HUDEP-2 (cell line): ENCODE results near the gene GABRQ.

ENCODE experiments used
- DNase-seq, 76 experiments: peaks; one replicate each; lab custom pipeline; 2025; ENCODE audit not compliant: unreplicated experiment in 76 of 76; lab: John Stamatoyannopoulos, UW

GABRQ gene

GRCh38 chrX:152637649-152638442 is at the start of gene GABRQ:
Gene GABRQ, plus strand, starts transcription at chrX:152637895. Its CDS starts 308 bp downstream, at chrX:152638203.
- DNase-seq, result peak in 42 of 76 experiments; percentile 0 to 54 (median 12)

DNA sequence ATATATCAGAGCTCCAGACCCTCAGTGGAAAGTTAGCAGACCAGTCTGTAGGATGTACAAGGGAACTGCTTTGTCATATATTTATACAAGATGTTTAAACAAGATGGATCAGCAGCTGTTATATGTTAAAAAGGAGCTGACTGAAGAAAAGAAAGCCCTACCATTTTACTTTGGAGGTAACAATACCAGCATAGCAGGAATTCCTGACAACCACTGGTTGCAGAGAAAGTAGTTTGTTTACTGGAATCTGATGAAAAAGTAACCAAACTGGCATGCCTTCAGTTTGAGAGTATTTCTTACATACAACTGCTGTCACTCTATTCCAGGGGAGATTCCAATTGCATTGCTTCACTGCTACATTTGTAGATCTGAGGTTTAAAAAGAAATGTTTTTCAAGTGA is 49.5 kb upstream of the GABRQ start:
- DNase-seq, result no peak

DNA sequence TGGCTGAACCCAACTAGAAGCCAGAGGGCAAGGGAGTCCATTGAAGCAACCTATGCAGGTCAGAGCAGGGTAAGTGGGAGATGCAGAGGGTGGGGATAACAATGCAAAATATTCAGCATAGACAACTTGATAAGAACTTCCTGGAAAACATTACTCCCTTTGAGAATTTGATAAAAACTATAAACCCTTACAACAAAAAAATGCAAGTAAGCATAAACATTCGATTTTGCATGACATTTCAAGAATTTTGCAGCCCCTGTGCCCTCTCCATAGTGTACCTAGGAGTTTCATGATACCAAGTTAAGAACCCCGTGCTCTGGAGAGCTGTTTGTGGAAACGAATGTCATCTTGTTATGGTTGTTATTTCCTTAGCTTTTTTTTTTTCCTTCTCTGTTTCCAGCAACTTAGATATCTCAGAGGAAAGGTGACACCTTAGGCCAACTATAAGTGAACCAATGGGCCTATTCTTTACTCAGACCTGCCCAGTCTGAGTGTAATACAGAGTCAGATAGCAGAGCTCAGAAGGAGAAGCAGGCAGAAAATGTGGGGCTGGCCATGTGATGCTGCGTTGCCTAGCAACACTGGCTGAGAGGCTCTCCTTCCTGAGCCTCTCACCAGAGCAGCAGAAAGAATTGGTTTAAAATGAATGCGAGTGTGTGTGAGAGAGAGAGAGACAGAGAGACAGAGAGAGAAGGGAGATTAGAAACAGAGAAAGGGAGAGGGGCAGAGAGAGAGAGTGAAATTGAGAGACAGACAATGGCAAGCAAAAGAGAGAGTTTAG is 36.7 kb upstream of the GABRQ start:
- no peak for DNase-seq

GRCh38 chrX:152601848-152602616 is 35.7 kb upstream of the GABRQ start:
- DNase-seq, result peak in 11 of 76 experiments; percentile 0 to 6 (median 1)

DNA sequence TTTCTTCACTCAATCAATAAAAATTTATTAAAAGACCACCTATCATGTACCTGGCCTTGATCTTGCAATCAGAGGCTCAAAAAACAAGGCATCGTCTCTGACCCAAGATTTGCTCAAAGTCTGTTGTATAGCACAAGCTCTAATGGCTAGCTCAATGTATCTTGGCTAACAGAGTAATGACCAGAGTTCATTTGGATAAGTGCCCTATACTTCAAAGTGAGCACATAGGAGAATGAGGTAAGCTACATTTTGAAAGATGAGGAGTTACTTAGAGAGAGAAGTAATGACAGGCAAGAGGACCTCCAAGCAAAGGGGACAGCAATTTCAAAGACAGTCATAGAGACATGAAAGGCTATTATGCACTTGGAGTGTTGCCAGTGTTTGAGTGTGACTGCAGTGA is 22.9 kb upstream of the GABRQ start:
- no peak for DNase-seq

DNA sequence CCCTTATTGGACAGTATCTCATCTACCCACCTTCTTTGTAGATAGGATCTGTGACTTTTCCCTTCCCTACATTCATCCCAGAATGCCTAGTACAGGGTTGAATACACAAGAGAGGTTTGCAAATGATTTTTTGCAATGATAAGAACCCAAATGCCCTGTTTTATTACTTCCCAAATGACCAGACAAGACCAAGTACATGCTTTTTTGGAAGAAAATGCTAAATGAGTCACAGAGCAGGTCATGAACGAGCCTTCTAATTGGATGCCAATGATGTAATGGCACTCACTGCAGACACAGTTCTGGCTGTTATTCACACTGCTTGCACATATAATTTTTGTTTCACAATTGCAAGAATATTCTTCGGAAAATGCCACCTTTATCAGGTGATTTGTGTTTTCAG is 17.8 kb upstream of the GABRQ start:
- no peak for DNase-seq

- DNase-seq, result peak in 18 of 76 experiments; percentile 0 to 26 (median 6)
Observed at GRCh38 chrX:152632445-152633097, 5.1 kb upstream of the GABRQ start.

DNA sequence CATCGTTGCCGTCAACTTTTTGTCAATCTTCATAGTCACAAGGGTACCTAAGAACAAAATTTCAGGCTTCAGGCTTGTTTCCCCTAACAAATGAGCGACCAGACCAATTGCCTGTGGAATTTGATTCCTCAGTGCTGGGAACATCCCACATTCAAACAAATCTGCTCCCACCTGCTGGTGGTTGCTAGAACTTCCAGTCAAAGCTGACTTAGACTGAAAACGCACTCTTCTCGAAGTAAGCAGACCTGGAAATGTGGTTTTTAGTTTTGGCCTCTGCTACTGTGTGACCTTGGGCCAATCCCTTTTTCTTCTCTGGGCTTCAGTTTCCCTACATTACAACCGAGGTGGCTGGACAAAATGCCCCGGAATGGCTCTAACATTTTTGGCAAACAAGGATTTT is 1.8 kb upstream of the GABRQ start:
- peak in 4 of 76 experiments; percentile 0 to 7 (median 2) for DNase-seq

DNA sequence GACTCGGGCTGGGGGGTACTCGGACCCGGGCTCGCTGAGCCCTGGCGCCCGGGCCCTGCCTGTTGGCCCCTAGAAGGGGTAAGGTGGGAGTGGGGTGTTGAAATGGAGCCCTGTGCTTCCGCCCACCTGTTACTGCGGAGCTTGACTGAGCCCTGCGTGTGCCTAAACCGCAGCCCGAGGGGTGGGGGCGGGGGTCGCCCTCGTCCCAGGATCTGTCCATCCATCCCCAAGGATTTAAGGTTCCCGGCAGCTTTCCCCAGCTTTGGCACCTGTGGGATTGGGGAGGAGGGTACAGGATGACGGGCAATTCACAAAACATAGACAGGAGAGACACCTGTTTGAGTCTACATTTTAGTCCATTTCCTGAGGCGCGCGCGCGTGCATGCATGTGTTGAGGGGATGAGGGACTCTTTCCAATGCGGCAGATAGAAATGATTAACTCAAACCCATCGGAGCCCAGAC is 779 bp downstream of the GABRQ start:
- DNase-seq, result no peak

DNA sequence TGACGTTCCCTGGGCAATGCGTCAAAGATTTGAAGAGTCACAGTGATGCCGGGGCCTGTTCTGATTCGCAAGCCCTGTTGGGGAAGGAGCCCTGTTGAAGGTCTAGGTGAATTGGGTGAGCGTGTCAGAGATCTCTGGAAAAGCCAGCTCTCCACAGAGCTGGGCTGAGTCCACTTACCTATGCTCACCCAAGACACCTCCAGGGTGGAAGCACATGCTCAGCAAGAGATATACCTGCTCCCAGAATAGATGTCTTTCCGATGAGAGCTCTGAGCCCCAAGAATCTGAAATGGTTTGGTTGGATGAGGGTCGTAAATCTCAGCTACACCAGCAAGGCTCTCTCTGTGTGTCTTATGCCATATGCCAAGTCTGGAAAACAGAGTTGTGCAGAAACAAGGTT is 1.7 kb downstream of the GABRQ start:
- DNase-seq, result no peak

DNA sequence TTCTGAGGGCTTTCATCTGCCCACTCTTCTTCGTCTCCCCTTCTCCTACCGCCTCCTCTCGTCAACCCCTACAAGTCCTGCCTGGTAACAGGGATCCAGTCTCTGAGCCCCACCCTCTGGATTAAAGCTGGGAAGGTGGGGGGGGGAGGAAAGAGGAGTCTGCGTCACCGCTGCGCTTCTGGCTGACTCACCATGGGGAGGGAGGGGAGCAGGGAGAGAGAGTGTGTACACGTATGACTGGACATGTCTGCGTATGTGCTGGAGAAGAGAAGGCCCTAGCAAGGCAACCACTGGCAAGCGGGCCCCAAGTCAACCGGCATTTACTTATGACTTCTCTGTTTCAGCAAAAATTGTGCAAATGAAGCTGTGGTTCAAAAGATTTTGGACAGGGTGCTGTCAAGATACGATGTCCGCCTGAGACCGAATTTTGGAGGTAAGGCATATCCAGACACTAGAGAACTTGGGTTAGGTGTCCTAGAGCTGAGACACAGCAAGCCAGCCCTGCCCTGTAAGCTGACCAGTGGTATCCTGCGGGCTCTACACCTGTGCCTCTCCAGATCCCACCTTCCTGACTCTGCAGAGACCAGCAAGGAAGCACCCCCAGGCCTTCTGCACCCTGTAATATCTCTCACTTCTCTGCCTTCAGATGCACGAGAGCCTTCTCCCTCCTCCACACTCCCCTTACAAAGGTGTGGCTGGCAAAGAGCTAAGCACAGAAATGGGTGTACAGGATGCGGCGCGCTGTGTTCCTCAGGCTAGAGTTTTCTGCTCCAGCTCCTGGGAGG is 2.5 kb downstream of the GABRQ start:
- DNase-seq, result no peak

- DNase-seq, result no peak
Observed at GRCh38 chrX:152641256-152641875, 3.7 kb downstream of the GABRQ start.

GRCh38 chrX:152641996-152642395 is 4.3 kb downstream of the GABRQ start:
- DNase-seq, result peak in 1 of 76 experiments; percentile 10

- no peak for DNase-seq
Observed at GRCh38 chrX:152642931-152643564, 5.4 kb downstream of the GABRQ start.

GRCh38 chrX:152646961-152647360 is 9.3 kb downstream of the GABRQ start:
- DNase-seq, result no peak

GRCh38 chrX:152647978-152648377 is 10.3 kb downstream of the GABRQ start:
- no peak for DNase-seq

- DNase-seq, result no peak
Observed at GRCh38 chrX:152652060-152652459, 14.4 kb downstream of the GABRQ start.

DNA sequence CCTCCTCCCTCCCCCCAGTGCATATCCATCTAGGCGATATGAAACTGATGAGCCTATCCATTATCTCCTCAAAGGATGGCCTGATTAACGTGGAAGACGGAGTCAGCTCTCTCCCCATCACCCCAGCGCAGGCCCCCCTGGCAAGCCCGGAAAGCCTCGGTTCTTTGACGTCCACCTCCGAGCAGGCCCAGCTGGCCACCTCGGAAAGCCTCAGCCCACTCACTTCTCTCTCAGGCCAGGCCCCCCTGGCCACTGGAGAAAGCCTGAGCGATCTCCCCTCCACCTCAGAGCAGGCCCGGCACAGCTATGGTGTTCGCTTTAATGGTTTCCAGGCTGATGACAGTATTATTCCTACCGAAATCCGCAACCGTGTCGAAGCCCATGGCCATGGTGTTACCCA is 14.8 kb downstream of the GABRQ start:
- no peak for DNase-seq

DNA sequence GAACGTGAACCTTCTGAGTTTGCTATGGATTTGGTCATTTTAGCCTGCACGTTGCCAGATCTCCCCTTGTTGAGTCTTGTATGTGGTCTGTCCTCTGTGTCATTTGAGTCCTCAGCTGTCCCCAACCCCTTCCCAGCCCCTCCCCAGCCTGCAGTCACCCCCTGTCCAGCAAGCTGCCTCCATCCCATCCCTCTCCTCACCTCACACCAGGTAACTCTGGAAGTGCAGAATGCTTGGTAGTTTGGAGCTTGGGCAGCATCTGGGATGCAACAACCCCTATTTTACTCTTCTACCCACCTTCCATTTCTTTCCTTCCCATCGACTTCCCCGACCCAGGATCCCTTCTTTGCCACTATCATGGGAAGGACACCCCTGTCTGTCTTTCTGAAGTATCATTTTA is 18.4 kb downstream of the GABRQ start:
- DNase-seq, result no peak
